Vagina (tissue), 2 donors: ENCODE results near the gene TMEM163. TPM values are rescaled to one million over a fixed set of nuclear protein-coding genes. Genes with fewer than 3 reads are reported as not detected.

Experiments
- DNase-seq, 2 donors: peaks; one replicate each; pipeline ENCODE4 v3.0.0-alpha.2; 2017; ENCODE audit errors: extremely low spot score in 2 of 2
- H3K27ac ChIP-seq: fragments of 200-600 bp; sonication (generic); one replicate; pipeline ENCODE4 v1.5.1; 2019
- H3K27me3 ChIP-seq: fragments of 200-600 bp; sonication (generic); one replicate; pipeline ENCODE4 v1.5.1; 2019
- H3K36me3 ChIP-seq, 2 donors: fragments of 200-600 bp; sonication (generic); one replicate each; pipeline ENCODE4 v1.5.1; 2017 to 2019
- H3K4me1 ChIP-seq: fragments of 200-600 bp; sonication (generic); one replicate; pipeline ENCODE4 v1.5.1; 2019
- H3K4me3 ChIP-seq, 2 donors: fragments of 200-600 bp; sonication (generic); 1 replicate in 1 of 2; 2 replicates in 1 of 2; pipeline ENCODE4 v1.5.1; 2016 to 2019
- H3K9me3 ChIP-seq: fragments of 200-600 bp; sonication (generic); one replicate; pipeline ENCODE4 v1.5.1; 2019
- CTCF ChIP-seq, 3 experiments: fragments of 450-650 bp in 2 of 3; fragments of 200-600 bp in 1 of 3; sonication (generic) in 1 of 3; IDR thresholded peaks; one replicate each; pipeline ENCODE4 v1.5.1; 2017 to 2019; ENCODE audit warnings: antibody characterized with exemption in 3 of 3, mild to moderate bottlenecking in 2 of 3, moderate library complexity in 2 of 3
- POLR2A ChIP-seq, 2 donors: fragments of 450-650 bp; IDR thresholded peaks; one replicate each; pipeline ENCODE4 v1.6.1; 2017; ENCODE audit warnings: antibody characterized with exemption in 2 of 2, mild to moderate bottlenecking in 2 of 2, moderate library complexity in 2 of 2
- POLR2AphosphoS5 ChIP-seq, 2 donors: sonication (generic); formaldehyde crosslinking; IDR thresholded peaks; one replicate each; pipeline ENCODE4 v1.9.0; 2017; ENCODE audit warnings: antibody characterized with exemption in 2 of 2, mild to moderate bottlenecking in 2 of 2, low read depth in 1 of 2; ENCODE audit not compliant: insufficient read depth in 1 of 2
- intact Hi-C: fragments of 100-400 bp; cut with DNase I; formaldehyde crosslinking; loops from one replicate; pipeline ENCODE4 v1.15.1; 2023
- total RNA-seq: library from RNA; depleted of rRNA; stranded (reverse); fragments of >200 nt; gene quantifications from one replicate; pipeline ENCODE4 v1.2.3, GENCODE V29; 2016

TMEM163 gene
- total RNA-seq, 1 donor from 2014 or later = not detected

- DNase-seq = no peak
- no peak for TF ChIP-seq CTCF (IDR thresholded peaks at IDR 0.05)
- no peak for TF ChIP-seq POLR2AphosphoS5 (IDR thresholded peaks at IDR 0.05; ENCODE audit: insufficient read depth in 1 of 2, low read depth in 1 of 2)
- no peak for TF ChIP-seq POLR2A (IDR thresholded peaks at IDR 0.05)
- no peaks in the 10 kb centered on the region for H3K27me3 ChIP-seq
- H3K4me3 ChIP-seq = no peak overlapping the region
- intact Hi-C loops = no loop called here
- H3K4me1 ChIP-seq = no peaks in the 10 kb centered on the region
- no peaks in the 10 kb centered on the region for H3K36me3 ChIP-seq
- no peaks in the 10 kb centered on the region for H3K9me3 ChIP-seq
- H3K27ac ChIP-seq = no peak overlapping the region
These were observed 18.1 kb downstream of the TMEM163 start for GRCh38 chr2:134700730-134701129.

GRCh38 chr2:134694411-134694810 is 24.4 kb downstream of the TMEM163 start:
- intact Hi-C loops = no loop called here
- Histone ChIP-seq H3K4me1 (no peaks in the 10 kb centered on the region), H3K9me3 (no peaks in the 10 kb centered on the region), H3K36me3 (no peaks in the 10 kb centered on the region), H3K4me3 (no peak overlapping the region), H3K27me3 (no peaks in the 10 kb centered on the region), H3K27ac (no peak overlapping the region)
- TF ChIP-seq POLR2A (IDR thresholded peaks at IDR 0.05) (no peak), POLR2AphosphoS5 (IDR thresholded peaks at IDR 0.05; ENCODE audit: insufficient read depth in 1 of 2, low read depth in 1 of 2) (no peak), CTCF (IDR thresholded peaks at IDR 0.05) (no peak)
- no peak for DNase-seq

GRCh38 chr2:134693359-134694330 is 25.2 kb downstream of the TMEM163 start:
- intact Hi-C loops = no loop called here
- Histone ChIP-seq H3K4me1 (no peaks in the 10 kb centered on the region), H3K36me3 (no peaks in the 10 kb centered on the region), H3K4me3 (no peak overlapping the region), H3K27ac (no peak overlapping the region), H3K27me3 (no peaks in the 10 kb centered on the region), H3K9me3 (no peaks in the 10 kb centered on the region)
- TF ChIP-seq POLR2AphosphoS5 (IDR thresholded peaks at IDR 0.05; ENCODE audit: insufficient read depth in 1 of 2, low read depth in 1 of 2) = no peak
- no peak for TF ChIP-seq POLR2A (IDR thresholded peaks at IDR 0.05)
- TF ChIP-seq CTCF (IDR thresholded peaks at IDR 0.05) = no peak
- no peak for DNase-seq

GRCh38 chr2:134692499-134692898 is 26.3 kb downstream of the TMEM163 start:
- no peak for TF ChIP-seq CTCF (IDR thresholded peaks at IDR 0.05)
- TF ChIP-seq POLR2A (IDR thresholded peaks at IDR 0.05) = no peak

GRCh38 chr2:134690629-134691215 is 28.1 kb downstream of the TMEM163 start:
- TF ChIP-seq POLR2AphosphoS5 (IDR thresholded peaks at IDR 0.05; ENCODE audit: insufficient read depth in 1 of 2, low read depth in 1 of 2) (no peak), CTCF (IDR thresholded peaks at IDR 0.05) (no peak)
- Histone ChIP-seq H3K27me3 (no peaks in the 10 kb centered on the region), H3K27ac (no peak overlapping the region), H3K9me3 (no peaks in the 10 kb centered on the region), H3K4me1 (no peaks in the 10 kb centered on the region), H3K36me3 (no peaks in the 10 kb centered on the region), H3K4me3 (no peak overlapping the region)
- intact Hi-C loops = no loop called here
- no peak for DNase-seq

More at GRCh38 chr2:134692499-134692898, 26.3 kb downstream of the TMEM163 start:
- DNase-seq = no peak
- Histone ChIP-seq H3K27ac (no peak overlapping the region), H3K4me1 (no peaks in the 10 kb centered on the region), H3K4me3 (no peak overlapping the region), H3K27me3 (no peaks in the 10 kb centered on the region), H3K9me3 (no peaks in the 10 kb centered on the region), H3K36me3 (no peaks in the 10 kb centered on the region)
- intact Hi-C loops = no loop called here
